Hippocampal formation (tissue), 2 donors: Measurements from ENCODE around the gene BACH1.

Experiments
- DNase-seq, 2 donors: peaks; one replicate each; lab custom pipeline; 2025; lab: John Stamatoyannopoulos, UW

BACH1 gene

GRCh38 chr21:29293495-29293894 is 5.2 kb upstream of the BACH1 start:
- DNase-seq, result no peak

DNA sequence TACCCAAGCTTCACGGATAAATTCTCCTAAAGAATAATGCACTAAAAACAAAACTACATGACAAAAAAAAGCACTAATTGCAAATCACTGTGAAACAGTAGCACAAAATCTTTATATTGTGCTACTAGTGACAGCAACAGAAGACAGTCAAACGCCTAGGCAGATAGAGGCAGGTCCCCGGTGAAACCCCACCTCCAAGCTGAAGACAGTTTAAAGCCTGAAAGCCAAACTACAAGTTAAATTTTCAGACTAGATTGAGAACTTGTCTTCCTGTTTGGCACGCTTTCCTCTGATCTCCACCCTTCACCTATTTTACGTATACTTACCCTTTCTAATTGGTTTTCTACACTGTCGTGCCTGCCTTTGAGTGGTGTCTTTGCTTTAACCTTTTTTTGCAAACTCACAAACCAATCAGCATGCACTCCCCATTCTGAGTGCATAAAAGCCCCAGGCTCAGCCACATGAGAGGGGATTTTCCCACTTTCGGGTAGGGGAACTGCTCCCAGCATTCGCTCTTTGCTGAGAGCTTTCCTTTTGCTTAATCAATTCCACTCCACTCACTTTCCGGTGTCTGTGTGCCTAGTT is 3.6 kb upstream of the BACH1 start:
- no peak for DNase-seq

GRCh38 chr21:29296446-29296845 is 2.3 kb upstream of the BACH1 start:
- no peak for DNase-seq

- no peak for DNase-seq
Measured at GRCh38 chr21:29297483-29298347, 1.0 kb upstream of the BACH1 start.

DNA sequence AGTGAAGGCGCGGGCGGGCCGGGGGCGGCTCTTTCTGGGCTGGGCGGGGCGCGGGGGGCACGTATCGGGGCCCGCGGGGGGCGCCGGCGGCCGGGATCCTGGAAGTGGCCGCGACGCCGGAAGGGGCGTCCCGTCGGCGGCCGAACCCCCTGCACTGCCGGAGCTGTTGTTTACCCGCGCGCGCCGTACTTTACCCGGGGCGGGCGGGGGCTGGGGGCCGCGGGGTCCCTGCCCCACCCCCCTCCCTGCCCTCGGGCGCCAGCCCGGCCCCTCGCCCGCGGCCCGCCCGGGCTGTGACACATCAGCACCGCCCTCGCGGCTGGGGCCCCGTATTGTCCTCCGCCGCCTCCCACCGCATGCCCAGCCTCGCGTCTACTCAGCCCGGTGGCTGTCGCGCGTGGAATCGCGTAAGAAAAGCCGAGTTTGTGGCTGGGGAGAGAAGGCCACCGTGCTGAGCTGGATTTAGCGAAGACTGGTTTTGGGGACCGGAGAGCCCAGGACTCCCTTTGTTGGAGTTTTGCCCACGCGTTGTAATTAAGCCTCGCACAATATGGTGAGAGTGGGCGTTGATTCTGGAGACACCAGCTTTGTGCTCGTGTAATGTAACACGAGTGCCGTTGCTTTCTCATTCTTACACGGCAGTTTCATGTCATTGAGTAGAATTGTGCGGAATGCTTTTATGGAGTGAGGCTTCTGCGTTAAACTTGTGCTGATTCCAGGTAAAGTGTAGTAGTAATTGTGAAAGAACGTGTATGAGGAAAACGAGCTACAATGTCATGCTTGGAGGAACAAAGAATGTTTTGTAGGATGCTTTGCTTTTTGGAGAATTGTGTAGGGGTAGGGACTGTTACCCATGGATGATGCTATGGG is 559 bp downstream of the BACH1 start:
- DNase-seq, result peak in 1 of 2 donors; percentile 52

DNA sequence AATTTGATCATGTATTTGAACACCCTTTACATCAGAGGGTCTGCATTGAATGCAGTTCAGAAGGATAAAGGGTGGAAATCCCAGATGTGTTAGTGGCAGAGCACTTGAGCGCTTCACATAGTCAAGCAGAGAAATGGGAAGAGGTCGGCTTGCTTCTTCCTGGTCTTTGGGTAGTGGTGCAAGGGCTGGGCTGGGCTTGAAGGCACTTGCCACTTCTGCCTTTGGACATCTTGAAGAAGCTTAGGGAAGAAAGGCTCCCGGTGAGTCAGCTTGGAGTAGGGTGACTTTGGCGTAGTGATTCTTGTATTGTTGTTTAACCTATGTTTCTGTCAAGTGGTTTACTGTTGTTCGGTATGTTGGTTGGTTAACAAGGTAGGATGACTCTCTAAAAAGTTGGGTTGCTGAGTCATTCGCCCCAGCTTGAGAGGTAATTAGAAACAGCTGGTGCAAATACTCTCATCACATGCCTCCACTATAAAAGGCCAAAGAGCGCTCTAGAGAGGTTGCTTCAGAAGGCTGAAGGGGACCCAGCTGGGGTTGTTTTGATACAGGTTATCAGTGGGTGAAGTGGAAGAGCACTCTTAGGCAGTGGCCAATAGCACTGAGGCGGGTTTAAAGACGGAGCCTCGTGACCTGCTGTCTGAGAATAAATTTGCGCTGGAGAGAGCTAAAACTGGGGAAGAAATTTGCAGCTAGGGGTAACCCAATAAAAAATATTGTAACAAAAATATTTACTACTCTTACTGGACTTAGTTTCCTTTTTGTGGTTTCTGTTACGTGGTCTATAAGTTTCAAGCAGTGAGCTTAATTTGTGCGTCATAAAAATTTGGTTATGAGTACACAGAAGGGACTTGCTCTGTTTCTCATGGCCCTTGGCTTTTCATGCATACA is 1.4 kb downstream of the BACH1 start:
- DNase-seq, result peak; percentile 17 to 19

GRCh38 chr21:29300807-29301138 is 2.1 kb downstream of the BACH1 start:
- no peak for DNase-seq

- no peak for DNase-seq
Measured at GRCh38 chr21:29301691-29302090, 3.0 kb downstream of the BACH1 start.

DNA sequence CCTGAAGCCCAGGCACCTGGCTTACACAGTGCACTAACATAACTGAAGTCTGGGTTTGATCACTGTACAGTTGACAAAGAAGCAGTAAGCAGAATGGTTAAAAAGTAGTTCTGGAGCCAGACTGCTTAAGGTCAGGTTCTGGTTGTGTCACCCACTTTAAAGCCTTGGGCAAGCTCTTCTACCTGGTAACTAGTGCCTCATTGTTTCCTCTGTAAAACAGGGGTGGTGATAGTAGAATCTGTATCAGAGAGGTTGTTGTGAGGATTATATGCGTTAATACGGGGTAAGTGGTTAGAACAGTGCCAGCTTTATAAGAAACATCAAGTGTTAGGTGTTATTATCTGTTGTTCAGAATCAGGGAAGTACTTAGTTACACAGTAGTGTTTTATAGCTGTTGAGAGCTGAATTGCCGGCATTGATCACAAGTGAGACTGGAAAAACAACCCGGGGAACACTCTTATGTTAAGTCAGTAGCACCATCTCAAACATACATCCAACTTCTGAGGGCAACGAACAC is 3.7 kb downstream of the BACH1 start:
- no peak for DNase-seq

- DNase-seq, result no peak
Measured at GRCh38 chr21:29303288-29303687, 4.6 kb downstream of the BACH1 start.

DNA sequence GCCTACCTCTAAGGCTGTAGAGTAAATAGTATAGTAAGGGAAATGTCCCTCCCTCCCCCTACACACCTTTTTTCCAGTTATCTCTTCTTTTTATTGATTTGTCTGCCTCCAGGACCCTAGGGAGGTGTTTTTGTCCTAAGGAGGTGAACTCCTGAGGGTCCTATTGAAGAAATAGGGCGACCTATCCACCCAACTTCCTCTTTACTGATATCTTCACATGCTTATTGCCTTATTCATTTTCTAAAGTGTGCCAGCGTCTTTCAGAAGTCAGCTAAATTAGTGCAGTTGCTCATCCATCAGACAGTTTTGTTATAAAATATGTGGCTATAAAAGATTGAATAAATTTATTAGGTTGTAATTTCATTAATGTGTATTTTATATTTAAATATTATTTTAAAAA is 5.9 kb downstream of the BACH1 start:
- DNase-seq, result no peak

DNA sequence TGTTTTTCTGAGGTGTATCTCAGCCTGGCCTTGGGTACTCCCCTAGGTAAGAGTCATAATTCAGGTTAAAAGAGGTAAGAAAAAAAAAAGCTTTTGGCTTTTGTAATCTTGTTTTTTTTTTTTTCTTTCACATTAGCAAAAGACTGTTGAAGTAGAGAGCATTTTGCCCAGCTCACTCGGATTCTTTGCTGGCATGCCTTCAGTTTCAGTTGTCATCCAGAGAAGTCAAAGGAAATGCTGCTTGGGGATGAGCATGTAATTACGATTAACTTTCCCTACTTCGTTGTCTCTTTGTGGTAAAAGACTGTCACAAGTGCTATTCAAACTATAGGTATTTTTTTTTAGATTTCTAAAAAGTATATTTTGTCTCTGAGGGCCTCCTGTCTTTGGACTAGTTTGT is 6.3 kb downstream of the BACH1 start:
- no peak for DNase-seq

DNA sequence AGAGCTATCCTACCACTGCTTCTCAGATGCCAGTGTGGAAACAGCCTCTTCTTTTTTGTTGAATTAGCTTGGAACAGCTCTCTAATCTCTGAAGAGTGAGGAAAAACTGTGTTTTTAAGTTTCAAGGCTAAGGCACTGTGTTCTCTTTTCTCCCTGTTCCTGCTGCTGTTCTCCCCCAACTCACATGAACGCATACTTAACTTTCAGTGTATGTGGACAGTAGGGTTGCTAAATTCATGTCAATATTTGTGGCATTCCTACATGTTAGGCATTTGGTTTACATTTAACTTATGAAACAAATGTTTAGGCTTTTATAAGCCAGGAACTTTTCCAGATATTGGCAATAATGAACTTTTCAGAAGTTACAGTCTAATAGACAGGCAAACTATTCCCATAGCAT is 6.8 kb downstream of the BACH1 start:
- no peak for DNase-seq

DNA sequence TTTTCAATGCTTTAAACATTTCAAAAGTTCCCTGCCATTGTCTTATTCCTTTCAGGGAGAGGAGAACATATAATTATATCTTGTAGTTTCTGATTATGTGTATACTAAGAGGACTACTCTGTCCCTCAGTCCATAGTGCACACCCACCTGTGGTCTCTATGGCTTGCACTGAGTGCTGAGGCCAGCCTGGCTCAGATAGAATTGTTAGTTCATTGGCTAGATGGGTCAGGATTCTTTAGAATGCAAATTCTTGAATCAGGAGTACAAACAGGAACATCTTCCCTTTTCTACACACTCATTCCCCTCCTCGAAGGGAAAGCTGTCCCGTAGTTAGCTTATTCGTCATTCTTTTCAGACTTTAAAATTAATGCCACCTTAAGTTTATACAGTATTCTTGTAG is 8.2 kb downstream of the BACH1 start:
- no peak for DNase-seq

GRCh38 chr21:29307718-29308455 is 9.2 kb downstream of the BACH1 start:
- no peak for DNase-seq

DNA sequence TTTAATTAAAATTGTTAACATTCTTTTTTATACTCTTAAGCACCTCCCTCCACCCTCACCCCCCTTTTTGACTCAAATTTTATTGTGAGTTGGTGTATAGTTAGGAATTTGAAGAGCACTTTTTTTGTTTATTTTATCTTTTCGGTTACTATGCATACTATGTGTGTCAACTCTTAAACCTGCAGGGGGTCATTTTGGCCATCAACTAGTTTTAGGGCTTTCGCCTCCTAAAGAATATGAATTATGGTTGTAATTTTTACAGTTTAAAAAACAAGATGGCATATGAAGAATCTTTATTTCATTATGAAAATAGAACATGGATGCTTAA is 9.7 kb downstream of the BACH1 start:
- DNase-seq, result no peak

DNA sequence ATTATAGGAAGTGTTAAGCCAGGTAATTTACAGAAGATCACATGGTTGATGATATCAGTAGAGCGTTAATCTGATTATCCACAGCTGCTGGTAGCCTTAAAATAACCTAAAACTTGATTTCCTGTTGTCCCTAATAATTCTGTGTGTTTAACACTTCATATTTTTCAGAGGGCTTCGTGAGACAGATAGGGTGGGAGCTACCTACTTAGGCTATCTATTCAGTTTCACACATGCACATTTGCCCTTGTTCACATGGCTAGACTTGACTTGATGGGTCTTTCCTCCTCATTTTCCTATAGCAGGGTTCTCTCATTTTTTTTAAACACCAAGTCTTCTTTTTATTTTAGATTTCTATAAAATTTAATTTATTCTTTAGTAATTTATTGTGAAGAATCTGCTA is 11.0 kb downstream of the BACH1 start:
- no peak for DNase-seq

- DNase-seq, result no peak
Measured at GRCh38 chr21:29311802-29312201, 13.1 kb downstream of the BACH1 start.

- no peak for DNase-seq
Measured at GRCh38 chr21:29312981-29313380, 14.3 kb downstream of the BACH1 start.

- DNase-seq, result no peak
Measured at GRCh38 chr21:29313662-29314408, 15.1 kb downstream of the BACH1 start.
